ENCODE measurements around the gene BAZ2B.
"Not testable (repeated sequence)": the region's sequence is repeated elsewhere in the genome, so short reads cannot be mapped to it uniquely, and the experiment has no call there.

Gene BAZ2B

DNA sequence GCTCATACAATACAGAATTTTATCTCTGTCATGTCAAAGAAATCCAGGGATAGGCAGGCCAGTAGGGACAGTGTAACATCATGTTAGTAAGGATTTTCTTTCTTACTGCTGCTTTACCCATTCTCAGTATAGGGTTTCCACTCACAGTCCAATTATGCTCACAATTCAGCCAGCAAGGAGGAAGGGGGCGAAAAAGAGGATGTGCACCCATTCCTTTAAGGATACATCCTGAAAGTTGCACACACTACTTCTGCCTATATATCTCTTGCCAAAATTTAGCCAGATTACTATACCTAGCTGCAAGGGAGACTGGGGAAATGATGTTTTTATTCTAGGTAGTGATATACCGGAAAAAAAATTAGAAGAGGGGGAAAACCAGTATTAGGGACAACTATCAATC is 66.1 kb downstream of the BAZ2B start:
- no peak for DNase-seq

GRCh38 chr2:159549234-159549633 is 67.1 kb downstream of the BAZ2B start:
- DNase-seq, result peak; percentile 57
- in situ Hi-C loops (cut with MboI; ENCODE audit: low pct_unique_long_range_greater_than_20kb, low sequenced_read_pairs), result no loop called here

More for the DNA sequence above, 66.1 kb downstream of the BAZ2B start:
- in situ Hi-C loops (cut with MboI; ENCODE audit: low pct_unique_long_range_greater_than_20kb, low sequenced_read_pairs), result no loop called here

DNA sequence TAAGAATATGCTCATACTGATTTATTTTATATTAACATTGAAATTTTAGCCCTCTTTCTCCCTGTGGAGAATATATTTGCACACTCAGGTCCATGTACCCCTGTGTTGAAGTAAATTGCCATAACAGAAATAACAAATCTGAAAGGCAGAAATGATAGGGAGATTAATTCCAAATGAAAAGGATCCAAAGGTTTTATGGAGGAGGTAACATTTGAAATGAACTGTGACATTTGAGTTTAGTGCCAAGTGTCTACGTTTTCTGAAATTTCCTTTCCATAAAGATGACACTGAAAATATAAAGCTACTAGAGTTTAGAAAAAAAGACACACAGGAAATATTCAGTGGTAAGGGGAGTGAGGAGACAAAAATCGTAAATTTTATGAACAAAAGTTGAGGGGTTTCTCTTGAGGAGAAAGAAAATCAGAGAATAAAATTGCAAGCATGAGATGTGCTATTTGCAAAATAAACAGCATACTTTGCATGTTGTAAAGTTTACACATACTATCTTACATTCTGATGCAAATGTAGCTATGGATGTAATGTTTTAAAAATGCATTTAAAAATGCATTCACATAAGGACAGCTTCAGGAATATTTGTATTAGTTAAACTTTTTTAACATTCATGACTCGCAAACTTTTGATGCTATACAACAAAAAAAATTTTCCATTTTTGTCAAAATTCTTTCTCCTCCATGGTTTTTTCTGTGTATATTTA is 69.5 kb downstream of the BAZ2B start:
- in situ Hi-C loops (cut with MboI; ENCODE audit: low pct_unique_long_range_greater_than_20kb, low sequenced_read_pairs), result no loop called here
- no peak for DNase-seq

DNA sequence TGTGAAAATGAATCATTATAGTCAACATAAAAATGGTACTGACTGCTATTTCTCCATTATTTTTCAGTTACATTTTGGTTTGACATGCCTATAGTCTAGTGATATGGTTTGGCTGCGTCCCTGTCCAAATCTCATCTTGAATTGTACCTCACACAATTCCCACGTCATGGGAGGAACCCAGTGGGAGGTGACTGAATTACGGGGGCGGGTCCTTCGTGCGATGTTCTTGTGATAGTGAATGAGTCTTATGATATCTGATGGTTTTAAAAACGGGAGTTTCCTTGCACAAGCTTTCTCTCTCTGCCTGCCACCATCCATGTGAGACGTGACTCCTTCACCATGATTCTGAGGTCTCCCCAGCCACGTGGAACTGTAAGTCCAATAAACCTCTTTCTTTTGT is 70.3 kb downstream of the BAZ2B start:
- DNase-seq, result no peak
- in situ Hi-C loops (cut with MboI; ENCODE audit: low pct_unique_long_range_greater_than_20kb, low sequenced_read_pairs), result no loop called here

GRCh38 chr2:159545085-159545484 is 71.3 kb downstream of the BAZ2B start:
- no peak for DNase-seq
- in situ Hi-C loops (cut with MboI; ENCODE audit: low pct_unique_long_range_greater_than_20kb, low sequenced_read_pairs), result no loop called here

- DNase-seq, result no peak
- in situ Hi-C loops (cut with MboI; ENCODE audit: low pct_unique_long_range_greater_than_20kb, low sequenced_read_pairs), result no loop called here
These were observed 74.2 kb downstream of the BAZ2B start for GRCh38 chr2:159542101-159542500.

- in situ Hi-C loops (cut with MboI; ENCODE audit: low pct_unique_long_range_greater_than_20kb, low sequenced_read_pairs), result no loop called here
These were observed 76.6 kb downstream of the BAZ2B start for GRCh38 chr2:159539701-159540100.

GRCh38 chr2:159538801-159539200 is 77.5 kb downstream of the BAZ2B start:
- no peak for DNase-seq
- in situ Hi-C loops (cut with MboI; ENCODE audit: low pct_unique_long_range_greater_than_20kb, low sequenced_read_pairs), result no loop called here

More at GRCh38 chr2:159539701-159540100, 76.6 kb downstream of the BAZ2B start:
- DNase-seq, result no peak

GRCh38 chr2:159535261-159535660 is 81.1 kb downstream of the BAZ2B start:
- in situ Hi-C loops (cut with MboI; ENCODE audit: low pct_unique_long_range_greater_than_20kb, low sequenced_read_pairs); DNase-seq: not testable (repeated sequence)

DNA sequence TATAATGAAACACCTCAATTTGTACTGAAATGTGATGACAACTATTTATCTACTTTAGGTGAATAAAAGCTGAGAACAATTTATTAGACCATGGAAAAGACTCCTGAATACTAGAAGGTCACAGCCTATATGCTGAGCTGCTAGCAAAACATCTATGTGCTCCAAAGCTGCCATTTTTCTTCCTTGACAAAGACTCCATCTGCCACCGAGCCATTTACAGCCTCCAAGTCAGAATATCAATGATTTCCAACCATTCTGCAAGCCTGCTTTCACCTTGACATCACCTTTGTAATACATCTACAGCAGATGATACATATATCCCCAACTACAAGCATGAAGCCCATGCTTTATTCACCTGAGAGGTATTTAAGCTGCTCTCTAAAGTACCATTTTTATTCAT is 84.9 kb downstream of the BAZ2B start:
- no peak for DNase-seq
- in situ Hi-C loops (cut with MboI; ENCODE audit: low pct_unique_long_range_greater_than_20kb, low sequenced_read_pairs), result no loop called here

- no peak for DNase-seq
- in situ Hi-C loops (cut with MboI; ENCODE audit: low pct_unique_long_range_greater_than_20kb, low sequenced_read_pairs), result no loop called here
These were observed 89.9 kb downstream of the BAZ2B start for GRCh38 chr2:159526433-159526832.

GRCh38 chr2:159525012-159525411 is 91.3 kb downstream of the BAZ2B start:
- DNase-seq, result no peak
- in situ Hi-C loops (cut with MboI; ENCODE audit: low pct_unique_long_range_greater_than_20kb, low sequenced_read_pairs), result no loop called here

DNA sequence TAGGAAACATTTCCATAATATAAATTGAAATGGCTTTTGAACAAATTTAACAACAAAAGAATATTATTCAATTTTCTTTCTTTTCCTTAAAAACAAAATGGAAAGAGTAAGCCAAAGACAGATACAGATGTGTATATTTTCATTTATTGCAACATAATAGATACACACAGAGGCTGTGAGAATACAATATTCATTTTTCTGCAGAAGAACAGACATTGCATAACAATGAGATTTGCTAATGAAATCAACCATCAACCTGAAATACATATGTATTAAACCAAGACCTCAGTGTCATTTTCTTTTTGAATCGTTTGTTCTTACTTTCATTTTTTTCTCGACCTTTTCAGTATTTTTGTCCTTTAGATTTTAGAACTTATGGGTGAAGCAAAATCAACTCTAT is 95.1 kb downstream of the BAZ2B start:
- in situ Hi-C loops (cut with MboI; ENCODE audit: low pct_unique_long_range_greater_than_20kb, low sequenced_read_pairs), result no loop called here

GRCh38 chr2:159518321-159519005 is 97.9 kb downstream of the BAZ2B start:
- DNase-seq, result no peak
- in situ Hi-C loops (cut with MboI; ENCODE audit: low pct_unique_long_range_greater_than_20kb, low sequenced_read_pairs), result no loop called here

More for the DNA sequence above, 95.1 kb downstream of the BAZ2B start:
- no peak for DNase-seq

GRCh38 chr2:159516241-159516758 is 100.0 kb downstream of the BAZ2B start:
- in situ Hi-C loops (cut with MboI; ENCODE audit: low pct_unique_long_range_greater_than_20kb, low sequenced_read_pairs), result no loop called here
- peak; percentile 73 for DNase-seq

GRCh38 chr2:159515441-159515840 is 100.9 kb downstream of the BAZ2B start:
- no peak for DNase-seq
- in situ Hi-C loops (cut with MboI; ENCODE audit: low pct_unique_long_range_greater_than_20kb, low sequenced_read_pairs), result no loop called here

DNA sequence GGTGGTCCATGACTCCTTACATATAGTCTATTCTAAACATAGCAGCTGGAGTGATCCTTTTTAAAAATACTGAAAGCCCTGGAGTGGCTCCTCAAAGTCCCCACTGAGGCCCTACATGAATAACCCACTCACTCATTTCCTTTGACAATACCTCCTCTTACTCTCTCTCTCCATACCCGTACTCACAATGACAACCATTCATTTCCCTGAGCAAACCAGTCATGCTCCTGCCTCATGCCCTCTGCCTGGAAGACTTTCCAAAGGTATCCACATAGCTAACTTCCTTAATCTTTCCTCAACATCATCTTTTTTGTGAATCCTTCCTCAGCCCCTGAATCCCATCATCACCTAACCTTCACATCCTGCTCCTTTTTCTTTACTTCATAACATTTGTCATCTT is 102.6 kb downstream of the BAZ2B start:
- DNase-seq, result no peak
- in situ Hi-C loops (cut with MboI; ENCODE audit: low pct_unique_long_range_greater_than_20kb, low sequenced_read_pairs), result no loop called here

GRCh38 chr2:159508140-159508539 is 108.2 kb downstream of the BAZ2B start:
- DNase-seq, result no peak
- in situ Hi-C loops (cut with MboI; ENCODE audit: low pct_unique_long_range_greater_than_20kb, low sequenced_read_pairs), result no loop called here

- in situ Hi-C loops (cut with MboI; ENCODE audit: low pct_unique_long_range_greater_than_20kb, low sequenced_read_pairs), result no loop called here
- DNase-seq, result no peak
These were observed 109.4 kb downstream of the BAZ2B start for GRCh38 chr2:159506764-159507440.

- DNase-seq, result no peak
- in situ Hi-C loops (cut with MboI; ENCODE audit: low pct_unique_long_range_greater_than_20kb, low sequenced_read_pairs), result no loop called here
These were observed 110.1 kb downstream of the BAZ2B start for GRCh38 chr2:159506202-159506601.
